Breast epithelium (tissue), 4 donors: ENCODE results near the gene INSYN2B. TPM values are rescaled to one million over a fixed set of nuclear protein-coding genes. Genes with fewer than 3 reads are reported as not detected.
"Not testable (repeated sequence)": the region's sequence is repeated elsewhere in the genome, so short reads cannot be mapped to it uniquely, and the experiment has no call there.

Experiments used
- DNase-seq, 2 donors: peaks; one replicate each; pipeline ENCODE4 v3.0.0-alpha.2; 2019; ENCODE audit warnings: low spot score in 2 of 2
- H3K27ac ChIP-seq, 2 donors: fragments of 200-600 bp; sonication (generic) in 1 of 2; one replicate each; pipeline ENCODE4 v1.5.1; 2016 to 2019; ENCODE audit warnings: mild to moderate bottlenecking in 1 of 2
- H3K27me3 ChIP-seq, 2 donors: fragments of 200-600 bp; sonication (generic) in 1 of 2; one replicate each; pipeline versions ENCODE4 v1.5.1 to v1.6.0; 2017 to 2019; ENCODE audit warnings: control low read depth in 1 of 2, mild to moderate bottlenecking in 1 of 2
- H3K36me3 ChIP-seq: fragments of 200-600 bp; one replicate; pipeline ENCODE4 v1.5.1; 2019
- H3K4me1 ChIP-seq, 2 donors: fragments of 200-600 bp; sonication (generic); one replicate each; pipeline ENCODE4 v1.5.1; 2016 to 2019; ENCODE audit warnings: control low read depth in 1 of 2
- H3K4me3 ChIP-seq, 3 donors: fragments of 200-600 bp; sonication (generic); 1 replicate in 2 of 3; 2 replicates in 1 of 3; pipeline ENCODE4 v1.5.1; 2016 to 2019; ENCODE audit warnings: mild to moderate bottlenecking in 3 of 3, moderate library complexity in 2 of 3
- H3K9me3 ChIP-seq, 2 donors: fragments of 200-600 bp; sonication (generic) in 1 of 2; one replicate each; pipeline ENCODE4 v1.5.1; 2016 to 2019; ENCODE audit warnings: control low read depth in 1 of 2
- POLR2A ChIP-seq: fragments of 450-650 bp; IDR thresholded peaks from one replicate; pipeline ENCODE4 v1.6.1; 2016; ENCODE audit warnings: antibody characterized with exemption, mild to moderate bottlenecking, moderate library complexity
- POLR2AphosphoS5 ChIP-seq, 3 donors: sonication (generic); formaldehyde crosslinking; IDR thresholded peaks; one replicate each; pipeline ENCODE4 v1.6.1; 2017; ENCODE audit warnings: antibody characterized with exemption in 3 of 3
- intact Hi-C: fragments of 100-400 bp; cut with DNase I; formaldehyde crosslinking; loops from one replicate; pipeline ENCODE4 v1.15.1; 2023; ENCODE audit warnings: low total_unique reads
- total RNA-seq, 3 donors: library from RNA; depleted of rRNA; stranded (reverse); fragments of >200 nt; gene quantifications; one replicate each; pipeline ENCODE4 v1.1.0, GENCODE V29; 2016
- TF ChIP-seq, protein P1 (sequence below), 3 donors: fragments of 450-650 bp; IDR thresholded peaks; one replicate each; pipeline ENCODE4 v1.5.1; 2016 to 2017; ENCODE audit warnings: antibody characterized with exemption in 3 of 3, mild to moderate bottlenecking in 3 of 3, moderate library complexity in 3 of 3

INSYN2B gene
- total RNA-seq, 3 donors from 2014 or later: 1.3 to 9.1 TPM; not detected in 1

DNA sequence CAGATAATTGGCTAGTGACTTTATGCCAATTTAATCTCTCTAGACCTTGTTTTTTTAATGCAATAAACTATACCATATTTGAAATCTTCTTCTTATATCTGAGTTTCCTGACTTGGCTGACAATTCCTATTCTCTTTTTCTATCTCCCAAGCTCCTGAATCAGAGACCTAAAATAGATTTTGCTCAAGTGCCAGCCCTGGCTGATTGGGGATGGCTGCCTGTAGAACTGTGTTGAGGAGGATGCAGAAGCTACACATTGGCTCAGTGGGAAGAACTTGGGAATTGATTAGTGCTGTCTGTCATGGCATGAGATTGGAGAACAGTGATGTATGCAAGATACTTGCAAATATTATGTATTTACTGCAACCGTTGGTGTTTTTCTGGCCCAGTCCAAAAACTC is 132.8 kb downstream of the INSYN2B start:
- TF ChIP-seq POLR2A: no peak
- TF ChIP-seq POLR2AphosphoS5 (IDR thresholded peaks at IDR 0.05): no peak
- TF ChIP-seq, protein P1, sequence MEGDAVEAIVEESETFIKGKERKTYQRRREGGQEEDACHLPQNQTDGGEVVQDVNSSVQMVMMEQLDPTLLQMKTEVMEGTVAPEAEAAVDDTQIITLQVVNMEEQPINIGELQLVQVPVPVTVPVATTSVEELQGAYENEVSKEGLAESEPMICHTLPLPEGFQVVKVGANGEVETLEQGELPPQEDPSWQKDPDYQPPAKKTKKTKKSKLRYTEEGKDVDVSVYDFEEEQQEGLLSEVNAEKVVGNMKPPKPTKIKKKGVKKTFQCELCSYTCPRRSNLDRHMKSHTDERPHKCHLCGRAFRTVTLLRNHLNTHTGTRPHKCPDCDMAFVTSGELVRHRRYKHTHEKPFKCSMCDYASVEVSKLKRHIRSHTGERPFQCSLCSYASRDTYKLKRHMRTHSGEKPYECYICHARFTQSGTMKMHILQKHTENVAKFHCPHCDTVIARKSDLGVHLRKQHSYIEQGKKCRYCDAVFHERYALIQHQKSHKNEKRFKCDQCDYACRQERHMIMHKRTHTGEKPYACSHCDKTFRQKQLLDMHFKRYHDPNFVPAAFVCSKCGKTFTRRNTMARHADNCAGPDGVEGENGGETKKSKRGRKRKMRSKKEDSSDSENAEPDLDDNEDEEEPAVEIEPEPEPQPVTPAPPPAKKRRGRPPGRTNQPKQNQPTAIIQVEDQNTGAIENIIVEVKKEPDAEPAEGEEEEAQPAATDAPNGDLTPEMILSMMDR (IDR thresholded peaks at IDR 0.05): no peak
- H3K27me3 ChIP-seq: no peaks in the 10 kb centered on the region
- H3K4me1 ChIP-seq: no peaks in the 10 kb centered on the region
- intact Hi-C loops: no loop called here
- DNase-seq: no peak
- H3K36me3 ChIP-seq: no peaks in the 10 kb centered on the region
- no peak overlapping the region for H3K27ac ChIP-seq
- H3K4me3 ChIP-seq: no peak overlapping the region
- peaks cover 10 to 13% of the 10 kb centered on the region in 2 donors for H3K9me3 ChIP-seq

DNA sequence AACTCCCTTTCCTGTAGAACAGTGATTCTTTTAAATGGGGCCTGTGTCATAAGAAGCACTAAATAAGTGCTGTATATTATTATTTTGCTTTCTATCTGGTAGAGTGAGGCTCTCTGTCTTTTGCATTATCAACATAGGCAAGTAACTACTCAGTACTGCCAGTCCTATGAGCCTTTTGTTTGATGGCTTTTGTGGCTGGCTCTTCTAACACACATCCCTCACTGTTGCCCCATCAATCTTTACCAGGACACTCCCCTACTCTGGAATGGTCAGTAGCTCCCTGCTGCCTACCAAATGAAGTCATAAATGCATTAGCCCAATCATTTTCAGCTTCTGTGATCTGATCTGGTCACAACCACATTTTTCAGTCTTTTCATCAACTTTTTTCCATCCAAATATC is 137.6 kb downstream of the INSYN2B start:
- DNase-seq: no peak
- Histone ChIP-seq H3K27ac (no peak overlapping the region), H3K4me3 (no peak overlapping the region), H3K27me3 (no peaks in the 10 kb centered on the region), H3K36me3 (no peaks in the 10 kb centered on the region), H3K4me1 (no peaks in the 10 kb centered on the region), H3K9me3 (no peaks in the 10 kb centered on the region)
- TF ChIP-seq POLR2AphosphoS5 (IDR thresholded peaks at IDR 0.05): no peak
- TF ChIP-seq, protein P1 (IDR thresholded peaks at IDR 0.05): no peak
- no peak for TF ChIP-seq POLR2A
- intact Hi-C loops: no loop called here

DNA sequence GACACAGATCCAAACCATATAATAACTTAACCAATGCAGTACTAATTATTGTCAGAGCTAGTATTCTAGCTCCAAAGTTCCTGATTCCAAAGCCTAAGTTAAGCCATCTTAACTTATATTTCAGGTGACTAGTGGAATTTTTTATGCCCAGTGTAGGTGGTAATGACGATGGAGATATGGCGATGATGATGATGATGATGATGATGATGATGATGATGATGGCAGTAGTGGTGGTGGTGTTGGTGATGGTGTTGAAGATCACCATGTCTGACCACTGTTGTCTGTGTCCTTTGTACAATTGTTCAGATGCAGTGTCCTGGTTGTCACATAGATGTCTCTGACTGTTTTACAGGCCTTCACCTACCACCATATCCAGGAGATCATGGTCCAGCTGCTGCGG is 139.9 kb downstream of the INSYN2B start:
- Histone ChIP-seq H3K9me3 (no peaks in the 10 kb centered on the region), H3K27ac (no peak overlapping the region), H3K4me1 (no peaks in the 10 kb centered on the region), H3K36me3 (no peaks in the 10 kb centered on the region), H3K4me3 (no peak overlapping the region), H3K27me3 (no peaks in the 10 kb centered on the region)
- no peak for DNase-seq
- TF ChIP-seq, protein P1 (IDR thresholded peaks at IDR 0.05): no peak
- TF ChIP-seq POLR2A (no peak), POLR2AphosphoS5 (IDR thresholded peaks at IDR 0.05) (no peak)
- intact Hi-C loops: no loop called here

DNA sequence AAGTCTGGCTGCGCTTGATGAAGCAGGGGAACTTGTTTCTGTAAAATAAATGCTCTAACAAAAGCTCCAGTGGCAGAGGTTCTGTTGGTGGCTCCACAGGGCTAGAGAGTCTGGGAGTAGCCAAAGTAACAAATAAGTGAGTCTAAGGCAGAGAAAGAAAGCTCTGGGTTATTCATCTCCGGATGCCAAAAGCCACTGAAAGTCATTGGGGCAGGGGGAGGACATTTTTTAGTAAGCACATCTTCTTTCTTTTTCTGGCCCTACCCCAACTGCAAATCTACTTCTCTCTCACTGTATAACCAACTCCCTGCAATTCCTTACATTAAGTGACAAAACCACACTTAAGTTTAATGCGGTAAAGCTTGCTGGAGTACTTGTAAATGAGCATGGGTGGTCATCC is 141.6 kb downstream of the INSYN2B start:
- Histone ChIP-seq H3K27me3 (no peaks in the 10 kb centered on the region), H3K4me3 (no peak overlapping the region), H3K36me3 (no peaks in the 10 kb centered on the region), H3K27ac (no peak overlapping the region), H3K4me1 (no peaks in the 10 kb centered on the region), H3K9me3 (no peaks in the 10 kb centered on the region)
- TF ChIP-seq POLR2AphosphoS5 (IDR thresholded peaks at IDR 0.05) (no peak), POLR2A (no peak)
- DNase-seq: no peak
- intact Hi-C loops: no loop called here

DNA sequence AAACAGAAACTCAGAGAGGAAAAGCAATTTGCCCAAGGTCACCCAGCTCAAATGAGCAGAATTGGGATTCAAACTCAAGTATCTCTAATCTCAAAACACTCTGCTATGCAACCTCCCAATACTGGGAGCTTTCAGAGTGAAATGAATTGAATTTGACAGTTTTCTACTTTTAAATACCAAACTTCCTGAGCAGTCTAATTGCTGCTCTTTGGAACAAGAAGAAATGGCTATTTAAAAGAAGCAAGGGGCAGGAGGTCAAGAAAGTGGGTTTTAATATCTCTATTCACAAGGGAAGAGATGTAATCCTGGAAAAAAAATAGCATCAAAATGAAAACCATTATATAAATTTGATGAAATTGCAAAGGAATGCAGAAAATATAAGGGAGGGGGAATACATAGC is 142.6 kb downstream of the INSYN2B start:
- Histone ChIP-seq H3K4me3 (no peak overlapping the region), H3K36me3 (no peaks in the 10 kb centered on the region), H3K9me3 (no peaks in the 10 kb centered on the region), H3K4me1 (no peaks in the 10 kb centered on the region), H3K27me3 (no peaks in the 10 kb centered on the region), H3K27ac (no peak overlapping the region)
- DNase-seq: no peak
- intact Hi-C loops: no loop called here
- TF ChIP-seq POLR2A: no peak

DNA sequence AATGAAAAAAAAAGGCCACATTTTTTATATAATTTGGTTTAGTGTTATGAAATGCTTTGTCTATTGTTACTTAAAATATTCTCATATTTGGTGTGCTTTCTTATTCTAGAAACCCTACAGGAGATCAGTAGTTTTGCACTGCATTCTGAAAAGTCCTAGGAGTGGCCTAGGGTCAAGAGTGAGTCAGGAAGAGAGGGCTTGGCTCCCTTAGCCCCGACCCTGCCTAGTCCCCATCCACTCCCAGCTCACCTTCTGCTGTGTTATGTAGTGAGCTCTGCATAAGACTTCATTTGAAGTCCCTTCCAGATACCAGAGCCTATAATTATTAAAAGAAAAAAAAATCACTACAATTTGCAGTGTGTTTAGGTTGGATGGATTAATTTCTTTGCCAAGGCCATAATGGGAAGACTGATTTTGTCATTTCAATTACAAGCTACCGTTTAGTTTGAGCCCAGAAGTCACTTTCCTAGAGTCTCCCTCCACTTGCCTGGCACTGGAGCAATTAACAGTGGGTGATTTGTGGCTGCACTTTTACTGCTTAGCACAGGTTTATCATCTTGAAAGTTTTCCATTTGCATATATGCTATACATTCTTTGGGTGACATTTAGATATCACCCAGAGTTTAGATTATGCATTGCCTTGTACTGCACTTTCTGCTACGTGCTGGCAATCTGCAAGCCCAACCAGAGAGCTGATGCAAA is 143.3 kb downstream of the INSYN2B start:
- no peaks in the 10 kb centered on the region for H3K27me3 ChIP-seq
- H3K9me3 ChIP-seq: no peaks in the 10 kb centered on the region
- no peaks in the 10 kb centered on the region for H3K36me3 ChIP-seq
- no peak for DNase-seq
- H3K4me3 ChIP-seq: no peak overlapping the region
- H3K4me1 ChIP-seq: no peaks in the 10 kb centered on the region
- no peak overlapping the region for H3K27ac ChIP-seq
- no peak for TF ChIP-seq POLR2AphosphoS5 (IDR thresholded peaks at IDR 0.05)
- TF ChIP-seq, protein P1 (IDR thresholded peaks at IDR 0.05): no peak
- TF ChIP-seq POLR2A: no peak
- intact Hi-C loops: no loop called here

DNA sequence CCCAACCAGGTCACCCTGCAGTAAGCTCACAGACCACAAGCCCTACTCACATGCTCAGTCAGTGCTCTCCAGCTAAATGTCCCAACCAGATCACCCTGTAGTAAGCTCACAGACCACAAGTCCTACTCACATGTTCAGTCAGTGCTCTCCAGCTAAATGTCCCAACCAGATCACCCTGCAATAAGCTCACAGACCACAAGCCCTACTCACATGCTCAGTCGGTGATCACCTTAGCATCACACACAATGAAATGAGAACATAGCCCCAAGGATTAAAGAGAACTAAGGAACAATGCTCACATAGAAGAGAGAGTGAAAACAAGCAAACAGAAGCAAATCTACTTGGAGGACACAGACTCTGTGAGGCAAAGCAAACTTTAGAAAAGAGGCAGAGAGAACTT is 145.8 kb downstream of the INSYN2B start:
- H3K9me3 ChIP-seq, intact Hi-C loops, H3K27ac ChIP-seq, H3K36me3 ChIP-seq, H3K27me3 ChIP-seq, H3K4me3 ChIP-seq, H3K4me1 ChIP-seq, DNase-seq: not testable (repeated sequence)

DNA sequence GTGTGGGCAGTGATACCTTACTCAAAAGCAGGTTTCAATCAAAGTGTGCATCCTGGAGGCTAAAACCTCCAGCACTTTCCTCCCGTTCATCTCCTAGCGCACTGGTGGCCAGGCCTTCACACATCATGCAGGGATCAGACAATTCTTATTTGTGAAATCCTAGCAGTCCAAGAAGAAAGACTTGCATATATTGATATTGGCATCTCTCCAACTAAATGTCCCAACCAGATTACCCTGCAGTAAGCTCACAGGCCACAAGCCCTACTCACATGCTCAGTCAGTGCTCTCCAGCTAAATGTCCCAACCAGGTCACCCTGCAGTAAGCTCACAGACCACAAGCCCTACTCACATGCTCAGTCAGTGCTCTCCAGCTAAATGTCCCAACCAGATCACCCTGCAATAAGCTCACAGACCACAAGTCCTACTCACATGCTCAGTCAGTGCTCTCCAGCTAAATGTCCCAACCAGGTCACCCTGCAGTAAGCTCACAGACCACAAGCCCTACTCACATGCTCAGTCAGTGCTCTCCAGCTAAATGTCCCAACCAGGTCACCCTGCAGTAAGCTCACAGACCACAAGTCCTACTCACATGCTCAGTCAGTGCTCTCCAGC is 146.5 kb downstream of the INSYN2B start:
- intact Hi-C loops, H3K27me3 ChIP-seq, H3K4me1 ChIP-seq, H3K27ac ChIP-seq, H3K36me3 ChIP-seq, H3K4me3 ChIP-seq, H3K9me3 ChIP-seq, DNase-seq: not testable (repeated sequence)
